ENCODE measurements around the gene ANKRD13A. TPM values are rescaled to one million over a fixed set of nuclear protein-coding genes. Genes with fewer than 3 reads are reported as not detected.

The ANKRD13A gene
- total and polyA plus RNA-seq, 2 of the 8 experiments (the other 6 are each of a cell fraction or from before 2014, with no cell fraction given): 16.8 to 21.4 TPM

DNA sequence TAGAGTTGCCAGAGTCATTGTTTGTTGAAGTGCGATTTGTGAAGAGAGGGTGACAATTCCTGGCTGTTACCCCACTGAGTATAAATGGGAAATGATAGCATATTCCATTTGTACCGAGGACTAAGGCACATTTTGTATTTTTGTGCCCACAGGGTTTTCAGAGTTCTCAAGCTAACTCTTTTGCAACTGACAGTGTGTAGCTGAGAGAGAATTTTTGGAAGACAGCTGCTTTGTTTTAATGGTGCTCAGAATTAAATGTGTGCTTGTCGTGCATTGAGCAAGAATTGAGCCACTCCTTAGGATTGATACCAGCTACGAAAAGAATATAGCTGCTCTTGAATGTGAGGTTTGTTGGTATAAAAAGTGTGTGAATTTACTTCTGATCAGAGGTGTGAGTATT lies 21.7 kb downstream of the ANKRD13A start:
- Histone ChIP-seq H2BK120ac (replicated peaks; ENCODE audit: low read depth, low read length) (no peak overlapping the region), H3K27ac (ENCODE audit: low read depth, low read length) (no peak overlapping the region), H2BK12ac (ENCODE audit: low read depth, low read length) (no peak overlapping the region), H3K27me3 (replicated peaks in 1 of 4; ENCODE audit: control insufficient read depth in 3 of 4, extremely low read depth in 1 of 4, insufficient read depth in 3 of 4, low read length in 3 of 4) (no peaks in the 10 kb centered on the region), H3K56ac (replicated peaks; ENCODE audit: insufficient read length, low read depth, low read length) (no peak overlapping the region), H3K36me3 (ENCODE audit: control insufficient read depth in 2 of 4, insufficient read depth in 4 of 4, low read length in 3 of 4) (no peaks in the 10 kb centered on the region; a peak in 1 of 8 replicates), H2AK5ac (ENCODE audit: low read depth, low read length) (no peak overlapping the region), H2BK5ac (ENCODE audit: low read depth, low read length) (no peak overlapping the region), H4K20me1 (replicated peaks in 1 of 2; ENCODE audit: control insufficient read depth in 1 of 2, insufficient read depth in 2 of 2, low read length in 2 of 2) (no peaks in the 10 kb centered on the region), H2BK15ac (ENCODE audit: low read length) (no peak overlapping the region), H3K4me2 (ENCODE audit: insufficient read depth in 1 of 2, low read depth in 2 of 2, low read length in 2 of 2) (no peak overlapping the region), H2AFZ (ENCODE audit: low read length) (no peak overlapping the region), H3K9me3 (ENCODE audit: insufficient read depth in 2 of 2, low read depth in 1 of 2, low read length in 1 of 2) (no peaks in the 10 kb centered on the region), H3K4me1 (replicated peaks in 1 of 4; ENCODE audit: control insufficient read depth in 3 of 4, insufficient read depth in 4 of 4, low read length in 3 of 4) (peaks cover 0 to 7% (median 5%) of the 10 kb centered on the region in 4 experiments; a peak in 3 of 7 replicates), H3K18ac (ENCODE audit: extremely low read depth, low read length) (no peak overlapping the region), H4K8ac (ENCODE audit: extremely low read depth, insufficient read depth, low read length) (no peak overlapping the region), H3K23ac (ENCODE audit: insufficient read length) (no peak overlapping the region), H4K91ac (replicated peaks; ENCODE audit: insufficient read length, low read length) (no peak overlapping the region), H3K4ac (replicated peaks; ENCODE audit: insufficient read length, low read depth, low read length) (no peak overlapping the region), H3K79me1 (ENCODE audit: low read depth, low read length) (no peaks in the 10 kb centered on the region), H2BK20ac (ENCODE audit: low read length) (no peak overlapping the region), H3K23me2 (ENCODE audit: low read depth, low read length) (no peaks in the 10 kb centered on the region), H3K9ac (replicated peaks in 1 of 4; ENCODE audit: extremely low read depth in 1 of 4, low read depth in 3 of 4, low read length in 3 of 4) (no peak overlapping the region), H3K4me3 (ENCODE audit: extremely low read depth in 1 of 4, insufficient read depth in 2 of 4, low read depth in 3 of 4, low read length in 4 of 4) (no peak overlapping the region), H3K79me2 (ENCODE audit: control insufficient read depth in 1 of 2, insufficient read depth in 2 of 2, low read length in 2 of 2) (no peaks in the 10 kb centered on the region), H4K5ac (ENCODE audit: insufficient read length, low read depth, low read length) (no peak overlapping the region), H3K14ac (ENCODE audit: insufficient read length) (no peak overlapping the region)
- CTCF ChIA-PET (ENCODE audit: partially characterized antibody): interaction anchor here (0.6 to 3.1 kb wide), 8 partner anchors 10 to 446 kb away, joined by 3 to 8 read pairs (median 4); partner anchors contain the start of gene ANKRD13A
- FAIRE-seq (no peak), DNase-seq (ENCODE audit: low read depth in 1 of 2, low spot score in 2 of 2) (no peak)
- TF ChIP-seq JUND (IDR thresholded peaks at IDR 0.05; ENCODE audit: low read length) (no peak), RAD21 (IDR thresholded peaks at IDR 0.05 in 1 of 2, conservative IDR thresholded peaks at IDR 0.05 in 1 of 2; ENCODE audit: low read depth in 2 of 2, low read length in 2 of 2) (no peak), ZNF274 (IDR thresholded peaks at IDR 0.05; ENCODE audit: borderline replicate concordance, extremely low read depth, low read length) (no peak), SIRT6 (IDR thresholded peaks at IDR 0.05; ENCODE audit: low read length) (no peak), TAF7 (optimal IDR thresholded peaks at IDR 0.05; ENCODE audit: borderline replicate concordance, low read depth, low read length) (no peak), JUN (IDR thresholded peaks at IDR 0.05; ENCODE audit: low read depth, low read length) (no peak)
- POLR2A ChIA-PET (ENCODE audit: partially characterized antibody): no interaction called here
- WGBS, 2 experiments (ENCODE audit: extremely low coverage in 1 of 2, insufficient coverage in 1 of 2, insufficient read length in 1 of 2, insufficient replicate concordance in 2 of 2, low coverage in 1 of 2, low lambda C conversion rate in 2 of 2, missing lambda C conversion rate in 1 of 2): 84% methylated on average over 4 of the region's 4 CpGs; no CpG with 5 or more reads in 1 of the 2 experiments

All from H1 (cell line).